GM19043 (cell line): Measurements from ENCODE around the gene GLYATL1B.
"Not testable (repeated sequence)": the region's sequence is repeated elsewhere in the genome, so short reads cannot be mapped to it uniquely, and the experiment has no call there.

Experiments used
- ATAC-seq: cut with Tn5 transposase; IDR thresholded peaks from one replicate; pipeline ENCODE4 v1.9.1; 2021; ENCODE audit warnings: low read depth; ENCODE audit not compliant: unreplicated experiment

Gene GLYATL1B

DNA sequence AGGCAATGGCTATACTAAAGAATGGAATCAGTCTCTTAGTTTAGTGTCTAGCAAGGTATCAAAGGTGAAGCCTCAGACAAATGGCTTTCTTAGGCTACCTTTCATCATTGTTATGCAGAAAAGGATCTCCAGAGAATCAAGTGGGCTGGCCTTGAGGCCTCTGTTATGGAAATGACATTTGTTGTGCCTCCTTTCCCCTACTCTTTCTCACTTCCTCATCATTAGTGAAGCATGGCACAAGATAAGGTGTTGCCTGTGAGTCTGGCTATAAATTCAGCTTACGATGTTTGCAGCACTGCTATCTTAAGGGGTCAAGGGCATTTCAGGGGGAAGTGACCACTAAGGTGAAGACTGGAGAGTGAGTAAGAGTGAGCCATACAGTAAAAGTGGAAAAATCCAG, 9.1 kb downstream of the GLYATL1B start:
- peak; percentile 75 for ATAC-seq

DNA sequence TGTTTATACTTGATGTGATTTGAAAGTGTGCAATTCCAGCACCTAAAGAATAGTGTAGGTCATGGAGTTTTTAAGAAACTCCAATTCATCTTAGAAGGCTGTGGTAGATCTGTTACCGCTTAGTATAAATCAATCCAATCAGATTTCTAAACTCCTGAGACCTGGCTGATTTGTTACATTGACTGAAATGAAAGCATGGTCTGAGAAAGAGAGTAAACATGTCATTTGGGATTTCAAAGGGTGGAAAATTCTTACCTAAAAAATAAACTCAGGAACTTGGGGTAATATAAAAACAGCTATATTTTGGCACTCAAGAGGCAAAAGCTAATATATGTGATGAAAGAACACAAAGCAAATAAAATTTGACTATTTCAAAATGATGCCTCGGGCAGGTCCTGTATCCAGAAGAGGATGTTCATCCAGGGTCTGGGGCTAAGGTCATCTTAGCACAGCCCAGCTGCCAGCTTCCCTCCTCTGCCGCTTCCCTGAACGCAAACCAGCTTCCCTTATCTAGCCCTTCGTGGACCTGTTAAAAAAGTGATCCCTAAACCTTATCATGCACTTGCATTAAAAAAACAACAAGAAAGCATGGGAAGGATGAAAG, 10.0 kb downstream of the GLYATL1B start:
- not testable (repeated sequence) for ATAC-seq

DNA sequence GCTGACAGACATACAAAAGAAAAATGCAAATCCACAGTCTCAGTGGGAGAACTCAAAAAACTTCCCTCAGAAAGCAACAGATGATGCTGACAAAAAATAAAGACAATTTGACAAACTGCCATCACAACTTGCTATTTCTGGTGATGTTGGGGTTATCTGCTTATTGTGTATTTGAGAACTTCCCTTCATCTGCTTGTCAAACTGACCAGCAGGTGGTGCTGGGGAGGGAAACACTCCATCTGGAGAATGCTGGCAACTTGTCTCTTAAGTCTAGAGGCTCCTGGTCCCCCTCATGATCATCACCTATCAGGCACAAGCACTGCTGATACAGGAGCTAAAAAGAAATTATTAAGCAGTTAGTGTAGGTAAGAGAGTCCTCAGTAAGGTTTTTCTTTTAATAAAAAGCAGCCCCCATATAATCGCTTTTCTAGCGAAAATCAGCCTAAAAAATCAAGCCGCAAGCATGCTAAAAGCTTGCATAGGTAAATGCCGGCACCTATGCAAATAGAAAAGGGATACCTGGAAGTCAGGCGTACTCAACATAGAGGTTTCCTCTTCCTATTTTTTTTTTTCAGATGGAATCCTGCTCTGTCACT, 11.1 kb downstream of the GLYATL1B start:
- no peak for ATAC-seq

DNA sequence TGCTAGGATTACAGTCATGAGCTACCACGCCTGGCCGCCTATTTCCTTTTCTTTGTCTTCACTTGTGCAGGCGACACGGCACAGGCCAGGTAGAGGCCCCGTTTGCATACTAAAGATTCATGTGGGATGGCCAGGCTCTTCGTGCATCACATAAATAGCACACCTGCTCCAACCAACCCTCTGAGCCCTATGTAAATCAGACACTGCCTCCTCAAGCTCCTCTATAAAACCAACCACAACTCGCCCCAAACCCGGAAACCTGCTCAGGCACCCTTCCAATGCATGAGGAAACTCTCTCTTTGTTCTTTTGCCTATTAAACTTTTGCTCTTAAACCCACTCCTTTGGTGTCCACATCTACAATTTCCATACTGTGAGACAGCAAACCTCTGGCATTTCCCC, 11.8 kb downstream of the GLYATL1B start:
- ATAC-seq: not testable (repeated sequence)

DNA sequence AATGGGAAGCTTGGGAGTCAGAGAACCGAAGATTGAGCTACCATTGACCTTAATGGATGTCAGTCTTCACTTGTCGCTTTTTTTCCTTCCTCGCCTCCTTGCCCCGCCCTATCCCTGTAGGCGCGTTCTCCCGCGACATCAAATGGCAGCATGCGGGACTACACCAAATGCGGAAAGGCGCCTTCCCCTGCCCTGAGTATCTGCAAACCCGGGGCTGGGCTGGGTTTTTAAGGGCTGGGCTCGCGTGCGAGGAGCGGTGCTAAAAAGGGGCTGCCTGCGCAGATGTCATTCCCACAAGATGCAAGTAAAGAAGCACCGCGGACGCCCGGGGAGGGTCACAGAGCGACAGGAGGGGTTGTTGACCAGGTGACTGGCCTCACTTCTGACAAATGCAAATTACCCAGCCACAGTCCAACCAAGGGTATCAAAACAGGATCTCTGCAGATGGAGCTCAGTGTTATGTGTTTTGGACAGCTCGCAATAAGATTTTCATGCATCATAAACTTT, 16.2 kb downstream of the GLYATL1B start:
- ATAC-seq: peak; percentile 50

DNA sequence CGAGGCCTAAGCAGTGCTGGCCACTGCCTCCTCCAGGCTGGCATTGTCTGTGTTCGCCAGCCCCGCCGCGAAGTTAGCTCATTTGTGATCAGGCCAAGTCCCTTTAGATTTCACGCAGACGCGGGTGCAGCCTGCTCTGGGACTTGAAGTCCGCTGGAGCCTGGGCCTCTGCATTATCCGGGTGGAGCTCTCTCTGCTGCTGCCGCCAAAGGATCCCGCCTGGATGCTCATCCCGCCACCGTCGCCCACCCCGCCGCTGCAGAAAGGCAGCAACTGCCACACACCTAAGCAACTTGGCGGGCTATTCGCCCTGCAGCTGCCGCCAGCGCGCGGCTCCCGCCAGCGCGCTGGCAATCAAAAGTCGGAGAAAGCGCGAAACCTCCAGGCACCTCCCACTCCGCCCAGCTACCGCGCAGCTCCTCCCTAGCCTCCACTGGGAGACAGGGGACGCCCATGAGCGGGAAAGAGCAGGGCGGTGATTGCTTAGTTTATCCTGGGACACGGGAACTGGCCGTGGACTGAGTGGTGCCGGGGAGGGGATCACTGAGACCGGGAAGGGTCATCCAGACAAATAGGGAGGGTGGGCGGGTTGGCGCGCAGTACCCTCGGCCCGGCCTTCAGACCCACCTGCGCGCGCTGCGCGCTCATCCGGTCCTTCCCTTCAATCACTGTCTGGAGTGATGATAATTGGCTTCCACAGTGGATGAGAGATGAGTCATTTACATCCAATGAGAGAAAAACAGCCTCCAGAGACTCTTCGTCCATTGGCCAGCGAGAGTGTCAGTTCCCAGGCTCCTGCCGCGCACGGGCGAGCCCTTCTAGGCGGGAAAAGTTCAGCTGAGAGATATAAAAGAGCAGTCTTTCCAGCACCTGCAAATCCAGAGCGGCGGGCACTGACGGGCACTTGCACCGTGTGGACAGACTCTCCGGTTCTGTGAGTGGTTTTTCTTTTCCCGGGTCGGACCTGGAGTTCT, 20.5 kb downstream of the GLYATL1B start, which contains the start of gene FAM111B:
FAM111B (plus strand) TSS at position 875 of the 974 bp plus-strand sequence. CDS start 2,389 bp downstream, outside the sequence.
- ATAC-seq: peak; percentile 70

DNA sequence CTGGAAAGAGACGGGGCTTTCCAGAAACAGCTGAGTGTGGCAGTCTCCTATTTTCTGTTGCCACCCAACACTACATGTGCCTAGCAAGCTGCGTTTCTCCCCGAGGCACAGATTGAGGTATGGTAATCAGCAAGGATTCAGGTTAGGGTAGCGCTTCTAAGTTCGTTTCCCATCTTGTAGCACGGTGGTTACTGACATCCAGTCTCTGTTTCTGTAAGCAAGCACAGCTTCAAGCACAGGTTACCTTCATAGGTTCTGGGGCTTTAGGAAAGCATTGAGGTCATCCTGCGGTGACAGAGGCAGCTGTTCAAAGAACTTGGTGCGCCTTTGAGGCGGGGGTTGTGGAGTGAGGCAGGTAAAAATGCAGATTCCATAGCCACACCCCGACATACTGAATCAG, 21.6 kb downstream of the GLYATL1B start:
- ATAC-seq: peak; percentile 30

DNA sequence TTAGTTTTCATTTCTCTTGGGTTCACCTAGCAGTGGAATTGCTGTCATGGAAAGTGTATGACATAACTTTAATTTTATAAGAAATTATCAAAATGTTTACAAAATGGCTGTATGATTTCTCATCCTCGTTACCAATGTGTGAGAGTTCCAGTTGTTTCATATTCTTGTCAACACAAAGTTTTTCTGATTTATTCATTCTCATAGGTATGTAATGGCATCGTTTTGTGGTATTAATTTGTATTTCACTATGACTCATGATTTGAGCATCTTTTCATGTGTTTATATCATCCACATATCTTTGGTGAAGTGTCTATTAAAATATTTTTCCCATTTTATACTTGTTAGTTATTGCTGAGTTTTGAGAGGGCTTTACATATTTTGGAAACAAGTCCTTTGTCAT, 26.4 kb downstream of the GLYATL1B start:
- ATAC-seq: no peak

DNA sequence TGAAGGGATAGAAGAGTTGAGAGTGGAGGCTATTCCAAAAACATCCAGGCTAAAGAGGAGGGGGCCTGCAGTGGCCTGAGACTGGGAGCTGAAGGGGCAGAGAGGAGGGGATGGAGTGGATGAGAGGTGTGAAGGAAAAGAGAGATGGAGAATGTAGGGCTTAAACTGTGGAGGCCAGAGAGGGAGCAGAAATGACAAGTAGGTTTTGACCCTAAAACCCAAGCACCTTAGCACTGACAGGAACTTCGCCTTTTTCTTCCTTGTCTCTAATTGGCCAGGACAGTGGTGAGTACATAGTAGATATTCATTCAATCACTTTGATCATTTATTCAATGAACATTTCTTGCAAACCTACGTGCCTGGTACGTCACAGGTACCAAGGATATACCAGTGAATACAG, 28.2 kb downstream of the GLYATL1B start:
- ATAC-seq: no peak

DNA sequence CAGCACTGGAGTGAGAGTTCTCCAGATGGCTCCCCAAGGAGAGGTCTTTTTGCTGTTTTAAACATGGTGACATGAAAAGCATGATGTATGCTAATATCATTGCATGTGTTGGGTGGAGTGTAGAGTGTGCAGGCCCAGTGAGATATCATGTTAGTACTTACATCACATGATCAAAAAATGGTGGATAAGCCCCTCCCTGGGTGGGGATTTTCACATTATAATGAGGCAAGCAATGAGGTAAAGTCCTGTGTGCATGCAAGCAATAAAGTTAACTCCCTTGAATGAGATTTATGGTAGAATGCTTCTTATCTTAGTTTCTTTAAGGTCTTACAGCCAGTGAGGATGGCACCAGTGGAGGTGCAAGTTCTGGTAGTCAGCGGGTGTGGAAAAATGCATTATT, 29.4 kb downstream of the GLYATL1B start:
- ATAC-seq: no peak

DNA sequence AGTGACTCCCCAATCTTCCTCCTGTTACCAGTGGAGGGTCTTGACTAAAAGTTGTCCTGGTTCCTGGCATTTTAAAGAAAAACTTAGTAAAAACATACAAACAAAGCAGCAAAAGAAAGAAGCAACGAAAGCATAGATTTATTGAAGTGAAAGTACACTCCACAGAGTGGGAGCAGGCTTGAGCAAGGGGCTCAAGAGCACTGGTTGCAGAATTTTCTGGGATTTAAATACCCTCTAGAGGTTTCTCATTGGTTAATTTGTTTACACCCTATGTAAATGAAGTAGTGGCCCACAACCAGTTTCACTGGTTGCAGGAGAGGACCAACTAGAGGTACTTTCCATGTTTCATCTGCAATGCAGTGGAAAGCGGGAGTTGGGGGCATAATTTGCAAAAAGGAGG, 31.7 kb downstream of the GLYATL1B start:
- ATAC-seq: no peak

DNA sequence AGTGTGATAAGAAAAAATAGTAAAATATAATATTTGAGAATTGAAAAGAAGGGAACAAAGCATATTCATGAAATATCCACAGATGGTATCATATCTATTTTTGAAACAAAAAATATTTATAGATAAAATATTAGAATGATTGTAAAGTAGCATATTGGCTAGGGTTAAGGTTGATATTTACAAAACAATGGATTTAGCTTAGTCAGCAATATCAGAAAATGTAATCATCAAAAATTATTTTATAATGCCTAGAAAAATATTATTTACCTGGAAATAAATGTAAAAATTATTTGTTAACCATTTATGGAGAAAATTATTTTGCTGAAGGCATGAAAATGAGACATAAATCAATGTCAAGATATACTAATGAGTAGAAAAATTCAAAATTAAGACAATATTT, 33.7 kb downstream of the GLYATL1B start:
- no peak for ATAC-seq

DNA sequence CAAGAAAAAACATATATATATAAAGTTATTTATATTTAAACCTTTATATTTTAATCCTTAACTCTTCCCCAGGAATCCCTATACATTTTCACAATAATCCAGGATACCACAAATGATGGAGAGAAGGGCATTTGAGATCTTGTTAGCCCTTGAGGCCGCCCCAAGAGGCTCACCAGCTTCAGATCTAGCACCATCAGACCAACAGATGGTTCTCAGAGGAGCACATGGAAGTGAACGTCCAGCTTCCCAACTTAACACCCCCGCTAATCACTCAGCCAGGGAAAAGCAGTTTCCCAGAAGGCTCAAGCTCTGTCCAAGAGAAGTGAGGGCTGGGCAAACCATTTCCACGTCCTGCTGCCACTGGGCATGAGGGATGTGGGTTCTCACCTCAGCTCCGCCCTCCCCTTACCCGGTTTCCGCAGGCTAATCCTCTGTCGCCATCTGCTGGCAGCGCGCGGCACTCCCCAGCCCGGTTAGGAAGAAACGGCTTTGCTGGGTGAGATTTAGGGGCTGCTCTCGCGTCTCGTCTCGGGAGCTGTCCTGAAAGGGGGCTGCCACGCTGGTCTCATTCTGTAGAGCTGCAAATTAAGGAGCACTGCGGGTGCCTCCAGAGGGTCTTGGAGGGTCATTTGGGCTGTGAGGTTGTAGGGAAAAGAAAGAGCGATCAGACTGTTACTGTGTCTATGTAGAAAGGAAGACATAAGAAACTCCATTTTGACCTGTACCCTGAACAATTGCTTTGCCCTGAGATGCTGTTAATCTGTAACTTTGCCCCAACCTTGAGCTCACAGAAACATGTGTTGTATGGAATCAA, 49.7 kb downstream of the GLYATL1B start:
- ATAC-seq: peak; percentile 97

DNA sequence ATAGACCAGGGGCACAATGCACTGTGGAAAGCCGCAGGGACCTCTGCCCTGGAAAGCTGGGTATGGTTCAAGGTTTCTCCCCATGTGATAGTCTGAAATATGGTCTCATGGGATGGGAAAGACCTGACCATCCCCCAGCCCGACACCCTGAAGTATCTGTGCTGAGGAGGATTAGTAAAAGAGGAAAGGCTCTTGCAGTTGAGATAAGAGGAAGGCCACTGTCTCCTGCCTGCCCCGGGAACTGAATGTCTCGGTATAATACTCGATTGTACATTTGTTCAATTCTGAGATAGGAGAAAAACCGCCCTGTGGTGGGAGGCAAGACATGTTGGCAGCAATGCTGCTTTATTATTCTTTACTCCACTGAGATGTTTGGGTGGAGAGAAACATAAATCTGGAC, 50.4 kb downstream of the GLYATL1B start:
- not testable (repeated sequence) for ATAC-seq

DNA sequence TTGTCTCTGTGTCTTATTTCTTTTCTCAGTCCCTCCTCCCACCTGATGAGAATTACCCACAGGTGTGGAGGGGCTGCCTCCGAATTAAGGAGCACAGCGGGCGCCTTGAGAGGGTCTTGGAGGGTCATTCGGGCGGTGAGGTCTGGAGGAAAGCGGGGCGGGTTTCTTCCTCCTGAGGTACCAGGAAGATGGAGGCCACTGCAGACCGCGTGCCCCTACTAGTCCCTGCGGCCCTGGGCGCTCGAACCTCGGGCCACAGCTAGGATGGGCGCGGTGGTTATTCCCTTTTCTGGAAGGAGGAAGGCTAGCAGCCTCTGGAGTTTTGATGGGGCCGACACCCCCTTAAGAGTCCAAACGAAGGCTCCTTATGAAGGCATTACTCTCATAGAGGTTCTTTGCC, 51.1 kb downstream of the GLYATL1B start:
- no peak for ATAC-seq

DNA sequence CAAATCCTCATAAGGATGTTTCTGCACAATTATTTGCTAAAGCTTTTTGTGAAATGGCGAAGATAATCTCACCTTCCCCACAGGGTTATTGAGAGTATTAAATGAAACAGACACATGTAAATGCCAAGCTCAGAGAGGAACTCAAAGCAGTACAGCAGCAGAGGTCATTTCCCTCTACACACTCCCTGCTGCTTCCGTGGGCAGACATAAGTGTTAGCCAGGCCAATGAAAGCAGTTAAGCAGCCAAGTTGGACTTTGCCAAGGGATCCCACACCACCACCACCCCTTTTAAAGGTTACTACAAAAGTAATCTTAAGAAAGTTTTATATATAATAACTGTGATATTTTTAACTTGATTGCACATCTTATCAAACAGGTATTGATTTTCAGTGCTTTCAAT, 52.5 kb downstream of the GLYATL1B start:
- no peak for ATAC-seq

DNA sequence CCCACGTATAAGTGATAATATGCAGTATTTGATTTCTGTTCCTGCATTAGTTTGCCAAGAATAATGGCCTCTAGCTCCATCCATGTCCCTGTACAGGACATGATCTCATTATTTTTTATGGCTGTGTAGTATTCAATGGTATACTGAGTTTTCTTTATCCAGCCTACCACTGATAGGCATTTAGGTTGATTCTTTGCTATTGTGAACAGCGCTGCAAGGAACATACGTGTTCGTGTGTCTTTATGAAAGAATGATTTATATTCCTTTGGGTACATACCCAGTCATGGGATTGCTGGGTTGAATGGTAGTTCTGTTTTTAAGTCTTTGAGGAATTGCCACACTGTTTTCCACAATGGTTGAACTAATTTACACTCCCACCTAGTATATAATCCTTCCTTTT, 55.1 kb downstream of the GLYATL1B start:
- ATAC-seq: no peak

DNA sequence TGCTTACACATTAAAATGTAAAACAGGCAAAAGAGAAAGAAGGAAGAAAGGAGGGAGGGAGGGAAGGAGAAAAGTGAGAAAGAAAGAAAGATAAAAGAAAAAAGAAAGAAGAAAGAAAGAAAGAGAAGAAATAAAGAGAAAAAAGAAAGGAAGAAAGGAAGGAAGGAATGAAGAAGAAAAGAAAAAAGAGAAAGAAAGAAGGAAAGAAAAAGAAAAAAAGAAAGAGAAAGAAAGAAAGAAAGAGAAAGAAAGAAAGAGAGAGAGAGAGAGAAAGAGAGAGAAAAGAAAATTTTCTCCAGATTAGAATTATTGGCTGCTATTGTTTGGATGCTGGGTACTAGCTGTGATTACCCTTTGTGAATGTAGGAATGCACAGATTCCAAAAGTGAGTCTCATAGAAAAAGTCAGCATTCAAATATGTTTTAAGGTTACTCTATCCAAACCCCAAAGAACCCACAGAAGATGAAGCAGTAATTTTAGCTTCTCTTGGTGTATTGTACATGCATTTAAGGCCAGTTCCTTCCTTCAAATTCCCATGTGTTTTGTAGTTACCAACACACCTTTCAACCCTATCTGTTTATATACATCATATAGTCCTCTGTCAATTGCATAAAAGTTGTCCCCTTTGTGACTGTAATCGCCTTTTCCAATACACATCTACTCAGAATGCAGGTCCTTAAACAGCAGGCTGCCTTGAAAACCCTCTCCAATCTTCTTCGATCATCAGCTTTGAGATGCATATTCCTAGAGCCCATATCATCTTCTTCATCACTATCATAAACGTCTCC, 55.8 kb downstream of the GLYATL1B start:
- ATAC-seq: no peak
